GM21737 (cell line): ENCODE data around the gene DHRS9.
"Not testable (repeated sequence)": the region's sequence is repeated elsewhere in the genome, so short reads cannot be mapped to it uniquely, and the experiment has no call there.

Source experiments
- ATAC-seq: cut with Tn5 transposase; IDR thresholded peaks from one replicate; pipeline ENCODE4 v1.9.1; 2021; ENCODE audit warnings: mild to moderate bottlenecking, moderate library complexity; ENCODE audit not compliant: unreplicated experiment

DHRS9 gene

GRCh38 chr2:169069341-169069740, at the start of gene DHRS9:
DHRS9 (plus strand) TSS chr2:169069563; CDS start chr2:169081582, 12,019 bp downstream.
- ATAC-seq: no peak

DNA sequence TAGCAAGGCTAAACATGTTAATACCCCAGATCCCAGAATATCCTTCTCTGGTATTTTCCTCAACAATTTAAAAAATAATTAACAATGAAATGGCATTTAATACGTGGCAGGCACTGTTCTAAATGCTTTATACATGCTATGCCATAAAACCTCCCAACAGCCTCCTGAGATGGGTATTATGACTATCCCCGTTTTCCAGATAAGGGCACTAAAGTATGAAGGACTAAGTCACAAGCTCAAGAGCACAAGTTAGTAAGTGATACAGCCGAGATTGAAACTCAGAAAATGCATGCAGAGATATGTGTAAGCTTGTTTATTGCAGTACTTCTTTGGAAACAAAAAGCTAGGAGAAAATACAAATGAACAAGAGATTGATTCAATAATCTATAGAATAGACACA, 46.2 kb upstream of the DHRS9 start:
- no peak for ATAC-seq

- ATAC-seq: no peak
Observed at GRCh38 chr2:169026056-169026455, 43.3 kb upstream of the DHRS9 start.

- no peak for ATAC-seq
Observed at GRCh38 chr2:169027234-169027633, 42.1 kb upstream of the DHRS9 start.

- ATAC-seq: no peak
Observed at GRCh38 chr2:169029341-169029740, 40.0 kb upstream of the DHRS9 start.

GRCh38 chr2:169031202-169031601, 38.2 kb upstream of the DHRS9 start, which contains the start of gene ABCB11:
ABCB11 (minus strand) TSS chr2:169031324; CDS start chr2:169018125, 13,199 bp downstream.
- ATAC-seq: no peak

- ATAC-seq: no peak
Observed at GRCh38 chr2:169034256-169034655, 35.1 kb upstream of the DHRS9 start.

- ATAC-seq: no peak
Observed at GRCh38 chr2:169034984-169035544, 34.3 kb upstream of the DHRS9 start.

- no peak for ATAC-seq
Observed at GRCh38 chr2:169035887-169036286, 33.5 kb upstream of the DHRS9 start.

- peak; percentile 43 for ATAC-seq
Observed at GRCh38 chr2:169036736-169037440, 32.5 kb upstream of the DHRS9 start.

DNA sequence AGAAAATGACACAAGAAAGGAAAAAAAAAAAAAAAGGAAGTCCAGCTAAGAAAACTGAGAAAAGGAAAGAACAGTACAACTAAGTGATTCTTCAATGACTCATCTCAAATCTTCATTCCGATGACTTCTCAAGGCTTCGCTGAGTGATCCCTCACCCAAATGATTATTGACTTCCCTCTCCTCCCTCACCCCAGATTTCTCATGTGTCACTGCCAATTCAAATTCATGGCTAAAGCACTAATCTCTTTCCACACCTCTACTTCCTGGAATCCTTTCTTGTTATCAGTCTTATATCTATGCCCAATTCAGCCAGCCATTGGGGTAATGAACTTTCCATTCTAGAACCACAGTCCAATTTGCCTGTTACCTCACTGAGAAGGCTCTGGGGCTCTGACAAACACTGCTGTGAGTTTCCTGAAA, 31.0 kb upstream of the DHRS9 start:
- ATAC-seq: peak; percentile 54

DNA sequence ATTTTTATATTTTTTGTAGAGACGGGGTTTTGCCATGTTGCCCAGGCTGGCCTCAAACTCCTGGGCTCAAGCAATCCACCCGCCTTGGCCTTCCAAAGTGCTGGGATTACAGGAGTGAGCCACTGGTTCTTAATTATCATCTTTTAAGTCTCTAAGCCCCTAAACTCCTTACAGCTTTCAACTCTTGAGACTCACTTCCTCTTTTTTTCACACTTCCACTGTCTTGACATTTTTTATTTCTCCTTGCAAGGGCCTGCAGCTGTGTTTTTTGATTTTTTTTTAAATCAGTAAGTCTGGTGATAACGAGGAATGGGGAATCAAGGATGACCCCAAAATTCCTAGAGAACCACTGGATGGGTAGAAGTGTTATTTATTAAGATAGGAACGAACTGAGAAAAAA, 29.7 kb upstream of the DHRS9 start:
- no peak for ATAC-seq

- no peak for ATAC-seq
Observed at GRCh38 chr2:169041594-169041993, 27.8 kb upstream of the DHRS9 start.

GRCh38 chr2:169042856-169043255, 26.5 kb upstream of the DHRS9 start:
- ATAC-seq: no peak

DNA sequence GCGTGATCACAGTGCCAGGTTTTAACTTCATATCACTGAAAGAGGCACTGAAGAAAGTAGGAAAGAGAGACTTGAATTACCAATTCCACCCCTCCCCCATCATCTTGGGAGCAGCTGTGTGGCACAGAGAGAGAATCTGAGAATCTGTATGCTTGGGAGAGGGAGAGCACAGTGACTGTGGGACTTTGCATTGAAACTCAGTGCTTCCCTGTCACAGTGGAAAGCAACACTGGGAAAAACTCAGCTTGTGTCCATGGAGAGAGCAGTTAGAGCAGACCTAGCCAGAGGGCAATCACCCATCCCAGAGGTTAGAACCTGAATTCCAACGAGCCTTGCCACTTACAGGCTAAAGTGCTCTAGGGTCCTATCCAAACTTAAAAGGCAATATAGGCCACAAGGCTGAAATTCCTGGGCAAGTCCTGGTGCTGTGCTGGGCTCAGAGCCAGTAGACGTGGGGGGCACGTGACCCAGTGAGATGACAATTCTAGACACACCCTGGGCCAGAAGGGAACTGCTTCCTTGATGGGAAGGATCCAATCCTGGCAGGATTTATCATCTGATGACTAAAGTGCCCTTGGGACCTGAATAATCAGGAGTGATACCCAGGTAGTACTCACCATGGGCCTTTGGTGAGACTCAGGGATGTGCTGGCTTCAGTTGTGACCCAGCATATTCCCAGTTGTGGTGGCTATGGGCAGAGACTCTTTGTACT, 22.8 kb upstream of the DHRS9 start:
- no peak for ATAC-seq

GRCh38 chr2:169047256-169048250, 21.8 kb upstream of the DHRS9 start:
- ATAC-seq: no peak

GRCh38 chr2:169049142-169049541, 20.2 kb upstream of the DHRS9 start:
- no peak for ATAC-seq

- no peak for ATAC-seq
Observed at GRCh38 chr2:169050476-169051240, 18.7 kb upstream of the DHRS9 start.

- ATAC-seq: not testable (repeated sequence)
Observed at GRCh38 chr2:169054575-169054974, 14.8 kb upstream of the DHRS9 start.

DNA sequence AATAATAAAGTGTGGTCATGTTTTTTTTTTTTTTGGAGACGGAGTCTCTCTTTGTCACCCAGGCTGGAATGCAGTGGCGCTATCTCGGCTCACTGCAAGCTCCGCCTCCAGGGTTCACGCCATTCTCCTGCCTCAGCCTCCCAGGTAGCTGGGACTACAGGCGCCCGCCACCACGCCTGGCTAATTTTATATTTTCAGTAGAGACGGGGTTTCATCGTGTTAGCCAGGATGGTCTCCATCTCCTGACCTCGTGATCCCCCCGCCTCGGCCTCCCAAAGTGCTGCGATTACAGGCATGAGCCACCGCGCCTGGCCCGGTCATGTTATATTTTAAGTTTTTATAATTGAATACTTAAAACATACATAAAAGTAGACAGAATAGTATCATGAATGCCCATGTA, 5.2 kb upstream of the DHRS9 start:
- ATAC-seq: not testable (repeated sequence)
